HCEC 1CT (cell line): ENCODE measurements around the gene ROR1.
"Not testable (repeated sequence)": the region's sequence is repeated elsewhere in the genome, so short reads cannot be mapped to it uniquely, and the experiment has no call there.

ENCODE experiments used
- DNase-seq: peaks from one replicate; pipeline ENCODE4 v3.0.0-alpha.2; 2017

Gene ROR1

GRCh38 chr1:63794354-63794753, 20.5 kb downstream of the ROR1 start:
- no peak for DNase-seq

- DNase-seq, result no peak
These were observed 21.1 kb downstream of the ROR1 start for GRCh38 chr1:63794939-63795378.

- DNase-seq, result no peak
These were observed 21.6 kb downstream of the ROR1 start for GRCh38 chr1:63795455-63795854.

GRCh38 chr1:63797056-63797726, 23.4 kb downstream of the ROR1 start:
- no peak for DNase-seq

- DNase-seq, result no peak
These were observed 24.5 kb downstream of the ROR1 start for GRCh38 chr1:63798284-63798683.

- peak; percentile 42 for DNase-seq
These were observed 25.5 kb downstream of the ROR1 start for GRCh38 chr1:63799307-63799706.

GRCh38 chr1:63799820-63800219, 26.0 kb downstream of the ROR1 start:
- peak; percentile 45 for DNase-seq

- DNase-seq, result no peak
These were observed 28.3 kb downstream of the ROR1 start for GRCh38 chr1:63802109-63802508.

GRCh38 chr1:63804829-63805484, 31.1 kb downstream of the ROR1 start:
- no peak for DNase-seq

- DNase-seq, result no peak
These were observed 33.2 kb downstream of the ROR1 start for GRCh38 chr1:63807046-63807445.

GRCh38 chr1:63810936-63811469, 37.2 kb downstream of the ROR1 start:
- no peak for DNase-seq

- no peak for DNase-seq
These were observed 38.4 kb downstream of the ROR1 start for GRCh38 chr1:63812071-63812700.

GRCh38 chr1:63813829-63814277, 40.0 kb downstream of the ROR1 start:
- peak; percentile 36 for DNase-seq

- not testable (repeated sequence) for DNase-seq
These were observed 42.5 kb downstream of the ROR1 start for GRCh38 chr1:63816217-63816815.

- no peak for DNase-seq
These were observed 43.4 kb downstream of the ROR1 start for GRCh38 chr1:63817152-63817667.

GRCh38 chr1:63817700-63818099, 43.9 kb downstream of the ROR1 start:
- DNase-seq, result no peak

- no peak for DNase-seq
These were observed 44.9 kb downstream of the ROR1 start for GRCh38 chr1:63818567-63819325.

GRCh38 chr1:63819795-63820194, 46.0 kb downstream of the ROR1 start:
- DNase-seq, result no peak

GRCh38 chr1:63821091-63822005, 47.5 kb downstream of the ROR1 start:
- peak; percentile 84 for DNase-seq

GRCh38 chr1:63822540-63822939, 48.7 kb downstream of the ROR1 start:
- DNase-seq, result no peak

- DNase-seq, result peak; percentile 50
These were observed 50.6 kb downstream of the ROR1 start for GRCh38 chr1:63824451-63824850.
